IMR-90 (cell line): ENCODE data around the gene FAM217A. TPM values are rescaled to one million over a fixed set of nuclear protein-coding genes. Genes with fewer than 3 reads are reported as not detected.

Experiments
- ATAC-seq: fragments of 200-7000 bp; cut with Tn5 transposase; 2 replicates; pipeline ENCODE4 v1.9.1; 2020; ENCODE audit warnings: low read depth, mild to moderate bottlenecking, moderate library complexity
- BruUV-seq: library from RNA; stranded (reverse); fragments of 400-500 nt; replicated peaks from 2 replicates; lab custom pipeline; 2021; lab: Mats Ljungman, UMichigan
- CTCF ChIA-PET: fragments of 300-600 bp; formaldehyde crosslinking; extraction: SDS; loops from one replicate; lab custom pipeline; 2021; ENCODE audit warnings: antibody characterized with exemption; lab: Yijun Ruan, JAX
- POLR2A ChIA-PET: fragments of 300-600 bp; sonication (Branson Sonifier 250); formaldehyde crosslinking; loops from one replicate; lab custom pipeline; 2022; ENCODE audit warnings: antibody characterized with exemption; ENCODE audit not compliant: unreplicated experiment; lab: Charles Lee
- DNase-seq: peaks from one replicate; pipeline ENCODE4 v3.0.0; 2013
- H2AFZ ChIP-seq: replicated peaks from 2 replicates; pipeline ENCODE3; 2013; ENCODE audit warnings: low read length, mild to moderate bottlenecking; ENCODE audit not compliant: poor library complexity
- H2AK5ac ChIP-seq: 2 replicates; pipeline ENCODE4 v1.6.1; 2013; ENCODE audit warnings: low read depth, low read length, inconsistent platforms
- H2AK9ac ChIP-seq: replicated peaks from 2 replicates; pipeline ENCODE3; 2013; ENCODE audit warnings: mild to moderate bottlenecking, low read depth, low read length, moderate library complexity; ENCODE audit not compliant: poor library complexity
- H2BK120ac ChIP-seq: 2 replicates; pipeline ENCODE4 v1.6.1; 2013; ENCODE audit warnings: low read depth, low read length, inconsistent platforms
- H2BK15ac ChIP-seq: 3 replicates; pipeline ENCODE4 v1.6.1; 2013; ENCODE audit warnings: low read depth, low read length, inconsistent platforms
- H2BK20ac ChIP-seq: 2 replicates; pipeline ENCODE4 v1.6.1; 2013; ENCODE audit warnings: low read depth, mild to moderate bottlenecking, inconsistent platforms, low read length, moderate library complexity
- H2BK5ac ChIP-seq: 2 replicates; pipeline ENCODE4 v1.6.1; 2013; ENCODE audit warnings: mild to moderate bottlenecking, low read depth, low read length, inconsistent platforms; ENCODE audit not compliant: poor library complexity, severe bottlenecking
- H3K14ac ChIP-seq: replicated peaks from 2 replicates; pipeline ENCODE4 v1.6.1; 2013; ENCODE audit warnings: low read depth, low read length, inconsistent platforms
- H3K18ac ChIP-seq: 2 replicates; pipeline ENCODE4 v1.6.1; 2013; ENCODE audit warnings: low read depth, low read length, control low read depth
- H3K23ac ChIP-seq: 2 replicates; pipeline ENCODE4 v1.6.1; 2013; ENCODE audit warnings: low read depth, low read length, inconsistent platforms
- H3K27ac ChIP-seq: 2 replicates; pipeline ENCODE4 v1.5.1; 2013; ENCODE audit warnings: mild to moderate bottlenecking, control low read depth, low read length; ENCODE audit not compliant: insufficient read depth
- H3K27me3 ChIP-seq: 2 replicates; pipeline ENCODE4 v1.6.1; 2013; ENCODE audit warnings: low read length; ENCODE audit not compliant: control insufficient read depth, insufficient read depth
- H3K36me3 ChIP-seq: 2 replicates; pipeline ENCODE4 v1.6.1; 2013; ENCODE audit warnings: low read length, mixed read lengths; ENCODE audit not compliant: control insufficient read depth, insufficient read depth
- H3K4ac ChIP-seq: 2 replicates; pipeline ENCODE4 v1.6.1; 2013; ENCODE audit warnings: low read depth, low read length, inconsistent platforms
- H3K4me1 ChIP-seq: 2 replicates; pipeline ENCODE4 v1.6.1; 2013; ENCODE audit warnings: low read length, mixed read lengths; ENCODE audit not compliant: control insufficient read depth, insufficient read depth
- H3K4me2 ChIP-seq: 2 replicates; pipeline ENCODE4 v1.6.1; 2013; ENCODE audit warnings: low read depth, mild to moderate bottlenecking, control low read depth, low read length, moderate library complexity
- H3K4me3 ChIP-seq: 2 replicates; pipeline ENCODE4 v1.5.1; 2013; ENCODE audit warnings: low read depth, mild to moderate bottlenecking, control low read depth, low read length, moderate library complexity; ENCODE audit not compliant: insufficient read depth
- H3K56ac ChIP-seq: 2 replicates; pipeline ENCODE4 v1.6.1; 2013; ENCODE audit warnings: low read length, inconsistent platforms; ENCODE audit not compliant: insufficient read depth; ENCODE audit errors: extremely low read depth
- H3K79me1 ChIP-seq, 2 experiments: 2 replicates each; pipeline ENCODE4 v1.6.1; 2013; ENCODE audit warnings: low read length in 2 of 2, inconsistent platforms in 1 of 2, low read depth in 1 of 2
- H3K9ac ChIP-seq: 2 replicates; pipeline ENCODE4 v1.6.1; 2013; ENCODE audit warnings: low read depth, low read length, control low read depth
- H3K9me1 ChIP-seq: 2 replicates; pipeline ENCODE4 v1.6.1; 2013; ENCODE audit warnings: low read length, inconsistent platforms; ENCODE audit not compliant: insufficient read depth
- H3K9me3 ChIP-seq: 2 replicates; pipeline ENCODE4 v1.6.1; 2013; ENCODE audit warnings: low read length; ENCODE audit not compliant: control insufficient read depth, insufficient read depth
- H4K20me1 ChIP-seq: 2 replicates; pipeline ENCODE4 v1.6.1; 2013; ENCODE audit warnings: low read length, inconsistent platforms; ENCODE audit not compliant: insufficient read depth
- H4K5ac ChIP-seq: 2 replicates; pipeline ENCODE4 v1.6.1; 2013; ENCODE audit warnings: mild to moderate bottlenecking, low read depth, low read length, control low read depth
- H4K8ac ChIP-seq, 2 experiments: 2 replicates each; pipeline ENCODE4 v1.6.1; 2013; ENCODE audit warnings: low read depth in 2 of 2, low read length in 2 of 2, control low read depth in 1 of 2, inconsistent platforms in 1 of 2
- H4K91ac ChIP-seq: 2 replicates; pipeline ENCODE4 v1.6.1; 2013; ENCODE audit warnings: low read depth, low read length, inconsistent platforms; ENCODE audit not compliant: insufficient read depth
- ELK1 ChIP-seq: fragments of 150-350 bp; IDR thresholded peaks from 2 replicates; pipeline ENCODE4 v1.6.1; 2016; ENCODE audit warnings: low read depth, mild to moderate bottlenecking, low read length, moderate library complexity, borderline replicate concordance
- MAFK ChIP-seq: IDR thresholded peaks from 2 replicates; pipeline ENCODE4 v1.6.1; 2012; ENCODE audit warnings: low read depth, low read length, improper control_type of control experiment
- RFX5 ChIP-seq: IDR thresholded peaks from 2 replicates; pipeline ENCODE4 v1.8.0; 2012; ENCODE audit warnings: low read depth, mild to moderate bottlenecking, low read length, moderate library complexity
- WGBS, 2 experiments: methylation state at CpG; one replicate each; pipeline versions ENCODE4 v1.1.5 to v1.1.7; 2013; ENCODE audit warnings: missing lambda C conversion rate in 2 of 2; ENCODE audit not compliant: insufficient read length in 1 of 2; ENCODE audit errors: extremely low coverage in 2 of 2; 5-methylcytosine and 5-hydroxymethylcytosine counted together
- dilution Hi-C: fragments of 300-500 bp; cut with HindIII; formaldehyde crosslinking; loops from one replicate; pipeline ENCODE4 v1.14.3; 2018; ENCODE audit warnings: low sequenced_read_pairs; ENCODE audit not compliant: unreplicated experiment
- in situ Hi-C: fragments of 300-500 bp; cut with MboI; formaldehyde crosslinking; loops from 3 replicates; pipeline ENCODE4 v1.14.3; 2019; ENCODE audit warnings: low sequenced_read_pairs, inconsistent platforms, mixed read lengths
- intact Hi-C: fragments of 100-400 bp; cut with micrococcal nuclease; formaldehyde crosslinking; loops from 2 replicates; pipeline ENCODE4 v1.10.0; 2022
- polyA plus RNA-seq, 3 experiments: library from polyadenylated mRNA; depleted of rRNA; stranded (reverse); fragments of >200 nt; gene quantifications; 2 replicates each; pipeline ENCODE4 v1.2.3, GENCODE V29; 2012; ENCODE audit warnings: low replicate concordance in 1 of 3
- total RNA-seq: library from RNA; depleted of rRNA; stranded (reverse); fragments of >200 nt; gene quantifications from 2 replicates; pipeline ENCODE4 v1.2.3, GENCODE V29; 2012
- TF ChIP-seq, protein P1 (sequence below): conservative IDR thresholded peaks from 2 replicates; pipeline ENCODE4 v1.5.1; 2012; ENCODE audit warnings: mild to moderate bottlenecking, low read depth, low read length, improper control_type of control experiment

The FAM217A gene
- total and polyA plus RNA-seq, 2 of the 4 experiments (the other 2 are of a cell fraction): not detected

DNA sequence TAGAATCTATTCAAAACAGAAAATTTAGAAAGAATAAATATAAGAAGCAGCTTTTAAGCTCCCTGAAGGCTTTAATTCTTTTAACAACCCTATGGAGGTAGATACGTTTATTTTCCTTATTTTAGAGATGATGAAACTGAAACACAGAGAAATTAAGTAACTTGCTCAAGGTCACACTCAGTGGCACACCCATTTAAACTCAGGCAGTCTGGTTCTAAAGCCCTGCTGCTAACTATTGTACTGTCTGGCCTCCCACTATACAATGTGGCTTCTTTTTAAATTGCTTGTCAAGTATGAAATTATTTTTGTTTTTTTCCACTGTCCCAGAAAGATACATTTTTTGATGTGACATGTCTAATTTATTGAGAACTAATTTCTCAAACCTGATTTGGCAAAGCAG is 55.7 kb downstream of the FAM217A start:
- Histone ChIP-seq H3K4me1 (peaks cover 2% of the 10 kb centered on the region; the same call in 1 of the 2 replicates), H3K9me1 (peaks cover 9% of the 10 kb centered on the region), H3K9ac (no peak overlapping the region), H3K36me3 (peaks cover 3% of the 10 kb centered on the region), H3K9me3 (no peaks in the 10 kb centered on the region), H2AFZ (no peak overlapping the region), H4K8ac (no peak overlapping the region), H2BK5ac (no peak overlapping the region), H3K23ac (peak overlapping the region; percentile 18; the same call in 1 of the 2 replicates), H2BK20ac (no peak overlapping the region), H3K4ac (no peak overlapping the region), H2AK5ac (no peak overlapping the region), H3K4me3 (no peak overlapping the region), H2BK120ac (no peak overlapping the region), H2AK9ac (no peak overlapping the region), H3K79me1 (peaks cover 11 to 36% of the 10 kb centered on the region in 2 experiments), H3K56ac (no peak overlapping the region), H4K91ac (no peak overlapping the region), H3K14ac (no peak overlapping the region), H3K27me3 (no peaks in the 10 kb centered on the region), H2BK15ac (no peak overlapping the region), H3K18ac (no peak overlapping the region), H4K5ac (no peak overlapping the region), H3K27ac (no peak overlapping the region), H4K20me1 (peaks cover 63% of the 10 kb centered on the region), H3K4me2 (peak overlapping the region; percentile 25; the same call in 1 of the 2 replicates)
- WGBS, 2 experiments: no CpG with 5 or more reads among the region's 1 CpG
- TF ChIP-seq MAFK (no peak), ELK1 (no peak), RFX5 (no peak)
- TF ChIP-seq, protein P1, sequence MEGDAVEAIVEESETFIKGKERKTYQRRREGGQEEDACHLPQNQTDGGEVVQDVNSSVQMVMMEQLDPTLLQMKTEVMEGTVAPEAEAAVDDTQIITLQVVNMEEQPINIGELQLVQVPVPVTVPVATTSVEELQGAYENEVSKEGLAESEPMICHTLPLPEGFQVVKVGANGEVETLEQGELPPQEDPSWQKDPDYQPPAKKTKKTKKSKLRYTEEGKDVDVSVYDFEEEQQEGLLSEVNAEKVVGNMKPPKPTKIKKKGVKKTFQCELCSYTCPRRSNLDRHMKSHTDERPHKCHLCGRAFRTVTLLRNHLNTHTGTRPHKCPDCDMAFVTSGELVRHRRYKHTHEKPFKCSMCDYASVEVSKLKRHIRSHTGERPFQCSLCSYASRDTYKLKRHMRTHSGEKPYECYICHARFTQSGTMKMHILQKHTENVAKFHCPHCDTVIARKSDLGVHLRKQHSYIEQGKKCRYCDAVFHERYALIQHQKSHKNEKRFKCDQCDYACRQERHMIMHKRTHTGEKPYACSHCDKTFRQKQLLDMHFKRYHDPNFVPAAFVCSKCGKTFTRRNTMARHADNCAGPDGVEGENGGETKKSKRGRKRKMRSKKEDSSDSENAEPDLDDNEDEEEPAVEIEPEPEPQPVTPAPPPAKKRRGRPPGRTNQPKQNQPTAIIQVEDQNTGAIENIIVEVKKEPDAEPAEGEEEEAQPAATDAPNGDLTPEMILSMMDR: no peak
- ChIA-PET CTCF (no interaction called here), POLR2A (no interaction called here)
- in situ Hi-C loops: no loop called here
- ATAC-seq (no peak), DNase-seq (no peak)
- dilution Hi-C loops: no loop called here
- intact Hi-C loops: no loop called here
- BruUV-seq: no TSS peak
